GM18858 (cell line): Measurements from ENCODE around the gene LRCH1.

ENCODE experiments used
- ATAC-seq: cut with Tn5 transposase; IDR thresholded peaks from one replicate; pipeline ENCODE4 v1.9.1; 2021; ENCODE audit not compliant: unreplicated experiment

The LRCH1 gene

GRCh38 chr13:46535002-46535401 lies 18.0 kb upstream of the LRCH1 start:
- no peak for ATAC-seq

GRCh38 chr13:46535825-46536224 lies 17.1 kb upstream of the LRCH1 start:
- ATAC-seq = no peak

GRCh38 chr13:46536341-46536740 lies 16.6 kb upstream of the LRCH1 start:
- no peak for ATAC-seq

GRCh38 chr13:46539231-46539630 lies 13.7 kb upstream of the LRCH1 start:
- no peak for ATAC-seq

GRCh38 chr13:46541210-46541609 lies 11.8 kb upstream of the LRCH1 start:
- ATAC-seq = no peak

GRCh38 chr13:46542833-46543232 lies 10.1 kb upstream of the LRCH1 start:
- ATAC-seq = peak; percentile 46

GRCh38 chr13:46543287-46543686 lies 9.7 kb upstream of the LRCH1 start:
- peak; percentile 12 for ATAC-seq

- peak; percentile 75 for ATAC-seq
Measured at GRCh38 chr13:46544208-46544607, 8.8 kb upstream of the LRCH1 start.

- no peak for ATAC-seq
Measured at GRCh38 chr13:46544811-46545210, 8.2 kb upstream of the LRCH1 start.

GRCh38 chr13:46546084-46546768 lies 6.7 kb upstream of the LRCH1 start:
- no peak for ATAC-seq

GRCh38 chr13:46550822-46551221 lies 2.1 kb upstream of the LRCH1 start:
- ATAC-seq = no peak

GRCh38 chr13:46551410-46552302 lies 1.3 kb upstream of the LRCH1 start:
- ATAC-seq = no peak

- no peak for ATAC-seq
Measured at GRCh38 chr13:46552303-46552682, 677 bp upstream of the LRCH1 start.

GRCh38 chr13:46553521-46553885 lies 533 bp downstream of the LRCH1 start:
- no peak for ATAC-seq

- peak; percentile 36 for ATAC-seq
Measured at GRCh38 chr13:46553886-46554858, 1.2 kb downstream of the LRCH1 start.

- ATAC-seq = no peak
Measured at GRCh38 chr13:46554951-46555350, 2.0 kb downstream of the LRCH1 start.

GRCh38 chr13:46555722-46556417 lies 2.9 kb downstream of the LRCH1 start:
- ATAC-seq = no peak

GRCh38 chr13:46556418-46556779 lies 3.4 kb downstream of the LRCH1 start:
- no peak for ATAC-seq

GRCh38 chr13:46559272-46559805 lies 6.4 kb downstream of the LRCH1 start:
- no peak for ATAC-seq

GRCh38 chr13:46560778-46561177 lies 7.8 kb downstream of the LRCH1 start:
- no peak for ATAC-seq
